Measurements from ENCODE around the gene NFATC2IP.

Gene NFATC2IP

GRCh38 chr16:28903344-28904042 lies 47.2 kb upstream of the NFATC2IP start:
- Histone ChIP-seq H3K9me2 (replicated peaks; ENCODE audit: insufficient read depth, low read length) (no peaks in the 10 kb centered on the region), H4K20me1 (ENCODE audit: insufficient read depth, low read length) (no peaks in the 10 kb centered on the region), H3K9ac (ENCODE audit: low read length) (no peak overlapping the region), H3K4me2 (ENCODE audit: low read depth, low read length) (no peak overlapping the region), H3K36me3 (replicated peaks; ENCODE audit: insufficient read depth, low read length) (no peaks in the 10 kb centered on the region), H3K4me1 (ENCODE audit: low read length) (no peaks in the 10 kb centered on the region), H3K27me3 (replicated peaks; ENCODE audit: insufficient read depth, low read length) (no peaks in the 10 kb centered on the region), H3K9me3 (replicated peaks; ENCODE audit: insufficient read depth, low read length) (no peaks in the 10 kb centered on the region), H3K27ac (ENCODE audit: low read length) (no peak overlapping the region), H3F3A (ENCODE audit: insufficient read depth, low read length) (no peaks in the 10 kb centered on the region), H3K4me3 (ENCODE audit: low read length) (no peak overlapping the region), H2AFZ (ENCODE audit: low read length) (no peak overlapping the region), H3K79me2 (ENCODE audit: low read length) (no peaks in the 10 kb centered on the region)
- no peak for DNase-seq
- TF ChIP-seq EZH2 (optimal IDR thresholded peaks at IDR 0.05; ENCODE audit: low read depth, low read length): no peak
- TF ChIP-seq EZH2phosphoT487 (IDR thresholded peaks at IDR 0.05; ENCODE audit: low read length): no peak
- TF ChIP-seq CTCF (IDR thresholded peaks at IDR 0.05; ENCODE audit: low read length): no peak

- Histone ChIP-seq H3K36me3 (replicated peaks; ENCODE audit: insufficient read depth, low read length) (no peaks in the 10 kb centered on the region), H3K9ac (ENCODE audit: low read length) (no peak overlapping the region), H3F3A (ENCODE audit: insufficient read depth, low read length) (no peaks in the 10 kb centered on the region), H3K4me3 (ENCODE audit: low read length) (no peak overlapping the region), H3K9me2 (replicated peaks; ENCODE audit: insufficient read depth, low read length) (no peaks in the 10 kb centered on the region), H4K20me1 (ENCODE audit: insufficient read depth, low read length) (no peaks in the 10 kb centered on the region), H3K79me2 (ENCODE audit: low read length) (no peaks in the 10 kb centered on the region), H3K4me2 (ENCODE audit: low read depth, low read length) (no peak overlapping the region), H3K4me1 (ENCODE audit: low read length) (no peaks in the 10 kb centered on the region), H3K27me3 (replicated peaks; ENCODE audit: insufficient read depth, low read length) (no peaks in the 10 kb centered on the region), H3K27ac (ENCODE audit: low read length) (no peak overlapping the region), H3K9me3 (replicated peaks; ENCODE audit: insufficient read depth, low read length) (no peaks in the 10 kb centered on the region), H2AFZ (ENCODE audit: low read length) (no peak overlapping the region)
- TF ChIP-seq EZH2 (optimal IDR thresholded peaks at IDR 0.05; ENCODE audit: low read depth, low read length): no peak
- no peak for TF ChIP-seq CTCF (IDR thresholded peaks at IDR 0.05; ENCODE audit: low read length)
- TF ChIP-seq EZH2phosphoT487 (IDR thresholded peaks at IDR 0.05; ENCODE audit: low read length): no peak
- no peak for DNase-seq
Observed at GRCh38 chr16:28904363-28904762, 46.4 kb upstream of the NFATC2IP start.

- H2AFZ ChIP-seq (ENCODE audit: low read length): no peak overlapping the region
- no peaks in the 10 kb centered on the region for H4K20me1 ChIP-seq (ENCODE audit: insufficient read depth, low read length)
- no peaks in the 10 kb centered on the region for H3K9me2 ChIP-seq (replicated peaks; ENCODE audit: insufficient read depth, low read length)
- no peak overlapping the region for H3K4me2 ChIP-seq (ENCODE audit: low read depth, low read length)
- no peaks in the 10 kb centered on the region for H3K79me2 ChIP-seq (ENCODE audit: low read length)
- H3K9me3 ChIP-seq (replicated peaks; ENCODE audit: insufficient read depth, low read length): no peaks in the 10 kb centered on the region
- no peak overlapping the region for H3K4me3 ChIP-seq (ENCODE audit: low read length)
- no peak overlapping the region for H3K27ac ChIP-seq (ENCODE audit: low read length)
- TF ChIP-seq EZH2phosphoT487 (IDR thresholded peaks at IDR 0.05; ENCODE audit: low read length): no peak
- no peak for TF ChIP-seq EZH2 (optimal IDR thresholded peaks at IDR 0.05; ENCODE audit: low read depth, low read length)
- TF ChIP-seq CTCF (IDR thresholded peaks at IDR 0.05; ENCODE audit: low read length): no peak
- H3F3A ChIP-seq (ENCODE audit: insufficient read depth, low read length): no peaks in the 10 kb centered on the region
- DNase-seq: no peak
- H3K36me3 ChIP-seq (replicated peaks; ENCODE audit: insufficient read depth, low read length): no peaks in the 10 kb centered on the region
- H3K27me3 ChIP-seq (replicated peaks; ENCODE audit: insufficient read depth, low read length): no peaks in the 10 kb centered on the region
- no peaks in the 10 kb centered on the region for H3K4me1 ChIP-seq (ENCODE audit: low read length)
- H3K9ac ChIP-seq (ENCODE audit: low read length): no peak overlapping the region
Observed at GRCh38 chr16:28904828-28905227, 45.9 kb upstream of the NFATC2IP start.

Measured in MM.1S (cell line).